WI38 (cell line): ENCODE measurements around the gene PPP1R12C.

ENCODE experiments used
- H3K4me3 ChIP-seq: 2 replicates; pipeline ENCODE4 v1.5.1; 2011; ENCODE audit warnings: low read depth, mild to moderate bottlenecking, control low read depth, low read length
- CTCF ChIP-seq: IDR thresholded peaks from 2 replicates; pipeline ENCODE4 v1.5.1; 2012; ENCODE audit warnings: low read depth, mild to moderate bottlenecking, control low read depth, low read length

PPP1R12C gene

DNA sequence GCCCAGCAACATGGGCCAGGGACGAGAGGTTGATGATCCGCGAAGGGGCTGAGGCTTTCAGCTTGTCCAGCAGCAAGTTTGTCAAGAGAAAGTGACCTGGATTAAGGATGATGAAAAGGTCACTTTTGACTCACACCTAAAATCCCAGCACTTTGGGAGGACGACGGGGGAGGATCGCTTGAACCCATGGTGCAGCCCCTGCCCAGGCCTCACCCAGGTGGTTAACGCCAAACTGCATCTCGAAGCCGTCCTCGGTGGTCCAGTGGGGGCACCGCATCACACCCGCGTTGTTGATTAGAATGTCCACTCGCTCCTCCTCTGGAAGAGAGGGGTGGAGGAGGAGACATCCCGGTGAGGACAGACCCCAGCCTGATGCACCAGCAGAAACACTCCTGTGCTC is 69.0 kb downstream of the PPP1R12C start:
- H3K4me3 ChIP-seq: no peak overlapping the region
- no peak for TF ChIP-seq CTCF

DNA sequence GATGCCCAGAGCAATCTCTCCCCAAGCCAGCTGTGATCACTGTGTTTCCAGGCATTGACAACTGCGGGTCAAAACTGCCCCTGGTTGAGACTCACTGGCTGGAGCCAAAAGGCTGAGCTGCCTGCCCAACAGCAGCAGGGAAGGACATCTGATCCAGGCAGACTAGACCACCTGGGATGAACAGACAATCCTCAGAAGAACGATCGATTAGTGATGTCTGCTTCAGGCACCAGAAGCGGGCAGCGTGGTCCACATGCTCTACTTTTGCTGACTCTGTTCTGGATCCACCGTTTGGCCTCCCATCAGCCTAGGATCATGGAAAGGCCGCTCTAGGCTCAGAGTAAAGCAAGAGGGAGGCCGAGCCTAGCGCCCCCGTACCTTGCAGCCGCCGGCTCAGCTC is 69.5 kb downstream of the PPP1R12C start:
- H3K4me3 ChIP-seq: no peak overlapping the region
- TF ChIP-seq CTCF: no peak

DNA sequence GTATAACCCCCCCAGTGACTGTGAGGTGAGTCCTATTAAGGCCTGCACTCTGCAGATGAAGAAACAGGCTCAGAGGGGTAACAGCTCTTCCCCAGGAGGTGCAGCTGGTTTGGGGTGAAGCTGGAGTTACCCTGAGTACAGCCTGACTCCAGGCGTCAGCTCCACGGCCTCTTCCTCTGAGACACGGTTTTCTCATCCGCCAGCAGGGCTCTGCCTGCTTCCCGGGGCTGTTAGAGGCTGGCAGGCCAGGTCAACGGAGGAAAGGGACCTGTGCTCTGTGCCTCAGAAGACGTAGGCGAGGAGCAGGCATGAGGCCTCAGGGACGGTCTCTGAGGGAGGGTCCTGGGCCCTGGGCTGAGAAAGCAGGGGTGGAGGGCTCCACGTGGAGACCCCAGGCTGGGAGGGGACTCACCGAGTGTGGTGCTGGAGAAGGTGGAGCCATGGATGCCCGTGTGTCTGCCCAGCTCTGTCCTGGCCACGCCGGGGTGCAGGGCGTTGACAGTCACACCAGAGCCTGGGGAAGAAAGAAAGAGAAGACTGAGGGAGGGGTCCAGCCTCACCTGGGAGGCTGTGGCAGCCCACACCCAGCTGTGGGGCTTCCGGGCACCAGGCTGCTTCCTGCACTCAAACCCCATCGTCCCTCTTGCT is 70.3 kb downstream of the PPP1R12C start:
- no peak for TF ChIP-seq CTCF

GRCh38 chr19:55044771-55045716 is 72.4 kb downstream of the PPP1R12C start:
- TF ChIP-seq CTCF: no peak

More for the DNA sequence above, 70.3 kb downstream of the PPP1R12C start:
- no peak overlapping the region for H3K4me3 ChIP-seq

DNA sequence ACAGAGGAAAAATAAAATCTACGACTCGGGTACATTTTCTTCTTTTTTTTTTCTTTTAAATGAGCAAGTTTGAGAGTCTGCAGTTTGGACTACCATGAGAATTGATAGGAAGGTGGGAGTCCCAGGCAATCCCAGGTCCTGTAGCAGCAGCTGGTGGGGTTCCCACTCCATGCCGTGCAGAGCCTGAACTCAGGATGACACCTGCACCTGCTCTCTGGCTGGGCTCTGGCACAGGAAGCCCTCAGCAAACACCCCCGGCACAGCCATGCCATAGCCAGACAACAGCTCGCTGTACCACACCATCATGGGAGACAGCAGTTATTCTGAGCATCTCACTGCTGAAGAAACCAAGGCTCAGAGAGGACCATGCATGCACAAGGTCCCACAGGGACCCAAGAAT is 73.2 kb downstream of the PPP1R12C start:
- H3K4me3 ChIP-seq: no peak overlapping the region
- no peak for TF ChIP-seq CTCF

More at GRCh38 chr19:55044771-55045716, 72.4 kb downstream of the PPP1R12C start:
- H3K4me3 ChIP-seq: no peak overlapping the region

- no peak for TF ChIP-seq CTCF
These were observed 74.7 kb downstream of the PPP1R12C start for GRCh38 chr19:55042688-55043087.

DNA sequence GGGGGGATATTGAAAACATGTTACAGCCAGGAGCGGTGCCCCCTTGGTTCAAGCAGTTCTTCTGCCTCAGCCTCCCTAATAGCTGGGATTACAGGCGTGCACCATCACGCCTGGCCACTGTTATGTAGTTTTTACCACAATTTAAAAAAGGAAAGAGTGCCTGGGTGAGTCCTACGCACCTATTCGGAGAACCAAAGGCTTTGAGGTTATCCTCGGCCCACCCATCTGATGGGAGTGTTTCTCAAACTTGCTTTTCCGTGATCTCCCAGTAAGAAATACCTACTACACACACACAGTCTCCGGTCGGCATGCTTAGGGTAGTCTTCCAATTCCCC is 75.1 kb downstream of the PPP1R12C start:
- no peak overlapping the region for H3K4me3 ChIP-seq
- no peak for TF ChIP-seq CTCF

More at GRCh38 chr19:55042688-55043087, 74.7 kb downstream of the PPP1R12C start:
- H3K4me3 ChIP-seq: no peak overlapping the region
